HG03135 (cell line): ENCODE measurements around the gene TFF1.

ENCODE experiments used
- ATAC-seq: cut with Tn5 transposase; IDR thresholded peaks from one replicate; pipeline ENCODE4 v1.9.1; 2021; ENCODE audit warnings: mild to moderate bottlenecking, moderate library complexity; ENCODE audit not compliant: unreplicated experiment

TFF1 gene

GRCh38 chr21:42365770-42366169, 565 bp downstream of the TFF1 start:
- no peak for ATAC-seq

- no peak for ATAC-seq
Measured at GRCh38 chr21:42364304-42364865, 1.9 kb downstream of the TFF1 start.

- no peak for ATAC-seq
Measured at GRCh38 chr21:42363312-42363711, 3.0 kb downstream of the TFF1 start.

- no peak for ATAC-seq
Measured at GRCh38 chr21:42362700-42363099, 3.6 kb downstream of the TFF1 start.

- no peak for ATAC-seq
Measured at GRCh38 chr21:42362198-42362597, 4.1 kb downstream of the TFF1 start.

- ATAC-seq: no peak
Measured at GRCh38 chr21:42361286-42361685, 5.0 kb downstream of the TFF1 start.

- no peak for ATAC-seq
Measured at GRCh38 chr21:42360317-42360716, 6.0 kb downstream of the TFF1 start.

GRCh38 chr21:42358937-42359336, 7.4 kb downstream of the TFF1 start:
- ATAC-seq: no peak

- no peak for ATAC-seq
Measured at GRCh38 chr21:42358261-42358660, 8.1 kb downstream of the TFF1 start.

- ATAC-seq: no peak
Measured at GRCh38 chr21:42357307-42357706, 9.0 kb downstream of the TFF1 start.

GRCh38 chr21:42356650-42357049, 9.7 kb downstream of the TFF1 start:
- no peak for ATAC-seq

- no peak for ATAC-seq
Measured at GRCh38 chr21:42356046-42356445, 10.3 kb downstream of the TFF1 start.

GRCh38 chr21:42353623-42354022, 12.7 kb downstream of the TFF1 start:
- ATAC-seq: no peak

GRCh38 chr21:42352441-42353095, 13.8 kb downstream of the TFF1 start:
- ATAC-seq: no peak

- ATAC-seq: no peak
Measured at GRCh38 chr21:42351626-42352440, 14.5 kb downstream of the TFF1 start.

GRCh38 chr21:42350927-42351426, 15.4 kb downstream of the TFF1 start, which contains the start of gene TFF2:
Gene TFF2 (minus strand): TSS chr21:42350994. CDS start chr21:42350957, 37 bp downstream.
- ATAC-seq: no peak

GRCh38 chr21:42350318-42350910, 15.9 kb downstream of the TFF1 start:
- no peak for ATAC-seq

- no peak for ATAC-seq
Measured at GRCh38 chr21:42349420-42350317, 16.7 kb downstream of the TFF1 start.

GRCh38 chr21:42348762-42349161, 17.6 kb downstream of the TFF1 start:
- ATAC-seq: no peak

- no peak for ATAC-seq
Measured at GRCh38 chr21:42347601-42348327, 18.6 kb downstream of the TFF1 start.
